Measurements from ENCODE around the gene TTF2.

- TF ChIP-seq, protein P1, sequence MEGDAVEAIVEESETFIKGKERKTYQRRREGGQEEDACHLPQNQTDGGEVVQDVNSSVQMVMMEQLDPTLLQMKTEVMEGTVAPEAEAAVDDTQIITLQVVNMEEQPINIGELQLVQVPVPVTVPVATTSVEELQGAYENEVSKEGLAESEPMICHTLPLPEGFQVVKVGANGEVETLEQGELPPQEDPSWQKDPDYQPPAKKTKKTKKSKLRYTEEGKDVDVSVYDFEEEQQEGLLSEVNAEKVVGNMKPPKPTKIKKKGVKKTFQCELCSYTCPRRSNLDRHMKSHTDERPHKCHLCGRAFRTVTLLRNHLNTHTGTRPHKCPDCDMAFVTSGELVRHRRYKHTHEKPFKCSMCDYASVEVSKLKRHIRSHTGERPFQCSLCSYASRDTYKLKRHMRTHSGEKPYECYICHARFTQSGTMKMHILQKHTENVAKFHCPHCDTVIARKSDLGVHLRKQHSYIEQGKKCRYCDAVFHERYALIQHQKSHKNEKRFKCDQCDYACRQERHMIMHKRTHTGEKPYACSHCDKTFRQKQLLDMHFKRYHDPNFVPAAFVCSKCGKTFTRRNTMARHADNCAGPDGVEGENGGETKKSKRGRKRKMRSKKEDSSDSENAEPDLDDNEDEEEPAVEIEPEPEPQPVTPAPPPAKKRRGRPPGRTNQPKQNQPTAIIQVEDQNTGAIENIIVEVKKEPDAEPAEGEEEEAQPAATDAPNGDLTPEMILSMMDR (IDR thresholded peaks at IDR 0.05): no peak
- TF ChIP-seq EP300 (IDR thresholded peaks at IDR 0.05): no peak
- TF ChIP-seq POLR2A (IDR thresholded peaks at IDR 0.05): no peak
- TF ChIP-seq POLR2AphosphoS5 (IDR thresholded peaks at IDR 0.05): no peak
These were observed 27.2 kb upstream of the TTF2 start for GRCh38 chr1:117032681-117033539.

All from sigmoid colon (tissue), 4 donors.